NAMALWA (cell line): ENCODE measurements around the gene SLC39A11.

Source experiments
- DNase-seq: peaks from one replicate; pipeline ENCODE4 v3.0.0-alpha.2; 2015; ENCODE audit warnings: low spot score

SLC39A11 gene

DNA sequence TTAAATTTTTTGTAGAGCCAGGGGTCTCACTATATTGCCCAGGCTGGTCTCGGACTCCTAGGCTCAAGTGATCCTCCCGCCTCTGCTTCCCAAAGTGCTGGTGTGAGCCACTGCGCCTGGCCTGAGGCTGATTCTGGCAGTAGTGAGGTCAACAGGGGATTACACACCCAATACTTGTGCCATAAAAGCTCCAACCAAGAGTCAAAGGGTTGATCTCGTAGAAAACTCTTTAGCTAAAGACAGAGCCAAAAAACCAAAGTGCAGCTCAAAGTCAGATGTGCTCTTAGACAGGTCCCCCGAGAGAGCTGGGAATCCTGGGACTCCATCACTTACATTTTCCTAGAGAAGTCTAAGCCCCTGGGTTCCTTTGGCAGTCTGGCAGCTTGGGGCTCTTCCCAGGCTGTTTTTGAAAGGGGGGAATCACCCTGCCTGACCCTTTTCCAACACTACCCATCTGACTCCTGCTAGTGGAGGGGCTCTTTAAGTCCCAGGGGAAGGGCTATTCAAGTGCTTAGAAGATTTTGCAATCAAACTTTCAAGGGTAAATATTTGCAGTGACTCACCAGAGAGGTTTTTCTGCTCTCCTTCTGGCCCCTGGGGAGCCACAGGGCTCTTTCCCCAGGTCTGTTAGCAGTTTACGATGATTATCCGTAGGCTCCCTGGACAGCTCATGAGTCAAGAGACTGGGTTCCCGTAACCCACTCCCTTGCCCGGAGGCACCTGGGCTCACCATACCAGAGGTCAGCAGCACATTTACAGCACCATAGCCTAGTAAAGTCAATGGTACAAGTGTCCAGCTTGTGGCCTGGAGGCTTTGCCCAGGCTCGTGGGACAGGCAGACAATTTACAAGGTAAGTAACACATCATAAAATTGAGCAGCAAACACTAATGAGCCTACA, 408.7 kb downstream of the SLC39A11 start:
- no peak for DNase-seq

DNA sequence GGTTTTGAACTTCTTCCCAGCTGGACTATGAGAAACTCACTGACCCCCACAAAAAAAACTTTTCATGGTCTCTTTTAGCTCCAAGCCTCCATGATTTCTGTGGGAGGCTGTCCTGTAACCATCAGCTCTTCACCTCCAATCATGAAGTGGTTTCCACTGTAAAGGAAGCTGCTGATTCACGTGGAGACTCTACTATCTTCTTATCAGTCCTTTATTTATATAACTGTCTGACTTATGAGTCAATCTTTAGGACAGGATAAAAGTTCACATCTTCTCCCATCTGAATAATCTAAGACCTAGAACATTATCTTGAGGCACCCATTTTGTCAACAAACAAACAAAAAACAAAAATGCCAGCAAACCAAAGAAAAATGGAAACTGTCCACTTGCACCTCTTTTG, 409.9 kb downstream of the SLC39A11 start:
- DNase-seq, result no peak

DNA sequence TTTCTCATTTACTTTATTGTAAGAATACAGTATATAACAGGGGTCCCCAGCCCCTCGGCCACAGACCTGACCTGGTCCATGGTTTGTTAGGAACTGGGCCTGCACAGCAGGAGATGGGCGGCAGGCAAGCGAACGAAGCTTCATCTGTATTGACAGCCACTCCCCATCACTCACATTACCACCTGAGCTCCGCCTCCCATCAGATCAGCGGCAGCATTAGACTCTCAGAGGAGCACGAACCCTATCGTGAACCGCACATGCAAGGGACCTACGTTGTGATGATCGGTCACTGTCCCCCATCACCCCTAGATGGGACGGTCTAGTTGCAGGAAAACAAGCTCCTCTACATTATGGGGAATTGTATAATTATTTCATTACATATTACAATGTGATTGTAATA, 410.6 kb downstream of the SLC39A11 start:
- no peak for DNase-seq

DNA sequence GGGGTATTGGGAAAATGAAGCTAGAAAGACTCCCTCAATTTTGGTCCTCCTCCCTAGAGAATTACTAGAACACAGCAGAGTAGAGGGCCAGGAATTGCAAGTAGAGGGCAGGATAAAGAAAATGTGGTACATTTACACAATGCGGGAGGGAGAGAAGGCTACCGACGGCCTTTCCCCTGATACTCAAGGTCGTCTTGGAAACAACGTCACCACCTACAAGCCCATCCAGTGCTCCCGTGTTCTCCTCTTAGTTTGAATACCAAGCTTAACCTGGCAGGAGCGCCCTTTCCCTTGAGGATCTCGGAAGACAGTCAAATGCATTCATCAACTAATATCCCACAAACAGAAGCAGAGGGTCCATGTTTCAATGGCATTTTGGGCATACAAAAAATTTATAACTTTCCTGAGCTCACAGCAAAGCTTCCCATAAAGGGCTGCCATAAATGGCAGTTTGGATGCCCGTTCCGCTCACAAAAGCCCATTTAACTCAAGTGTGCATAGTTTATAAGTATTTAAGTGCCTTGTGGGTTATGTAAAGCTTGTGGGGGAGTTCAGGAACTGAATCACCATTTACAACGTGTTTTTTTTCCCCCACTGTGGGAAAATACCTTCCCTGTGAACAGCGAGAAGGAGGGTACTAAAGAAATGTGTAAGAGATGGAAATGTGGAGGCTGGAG, 414.6 kb downstream of the SLC39A11 start:
- no peak for DNase-seq

DNA sequence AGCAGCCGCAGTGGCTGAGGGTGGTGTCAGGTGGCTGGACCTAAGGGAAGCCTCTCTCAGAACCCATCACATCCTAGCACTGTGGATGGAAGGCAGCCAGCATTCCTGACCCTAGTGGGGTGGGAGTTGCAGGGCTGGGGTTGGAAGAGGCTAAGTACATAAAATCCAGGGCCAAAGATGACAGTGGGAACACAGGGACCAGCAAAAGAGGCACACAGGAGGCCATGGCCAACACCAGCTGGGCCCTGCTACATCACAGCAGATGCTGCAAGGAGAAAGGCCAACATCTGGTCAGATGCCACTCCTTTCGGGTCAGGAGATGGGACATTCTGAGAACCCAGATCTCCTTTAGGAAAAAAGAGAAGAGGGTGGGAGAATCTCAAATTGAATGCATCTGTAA, 415.4 kb downstream of the SLC39A11 start:
- no peak for DNase-seq

DNA sequence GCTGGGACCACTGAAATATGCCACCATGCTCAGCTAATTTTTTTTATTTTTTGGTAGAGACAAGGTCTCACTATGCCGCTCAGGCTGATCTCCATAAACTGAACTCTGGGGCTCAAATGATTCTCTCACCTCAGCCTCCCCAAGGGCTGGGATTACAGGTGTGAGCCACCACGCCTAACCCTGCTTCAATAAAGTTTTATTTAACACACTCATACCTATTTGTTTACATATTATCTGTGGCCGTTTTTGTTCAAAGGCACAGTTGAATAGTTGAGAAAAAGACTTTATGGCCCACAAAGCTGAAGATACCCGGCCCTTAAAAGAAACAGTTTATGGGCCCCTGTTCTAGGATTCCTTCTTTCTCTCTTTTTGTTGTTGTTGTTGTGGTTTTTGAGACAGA, 419.8 kb downstream of the SLC39A11 start:
- DNase-seq, result no peak

DNA sequence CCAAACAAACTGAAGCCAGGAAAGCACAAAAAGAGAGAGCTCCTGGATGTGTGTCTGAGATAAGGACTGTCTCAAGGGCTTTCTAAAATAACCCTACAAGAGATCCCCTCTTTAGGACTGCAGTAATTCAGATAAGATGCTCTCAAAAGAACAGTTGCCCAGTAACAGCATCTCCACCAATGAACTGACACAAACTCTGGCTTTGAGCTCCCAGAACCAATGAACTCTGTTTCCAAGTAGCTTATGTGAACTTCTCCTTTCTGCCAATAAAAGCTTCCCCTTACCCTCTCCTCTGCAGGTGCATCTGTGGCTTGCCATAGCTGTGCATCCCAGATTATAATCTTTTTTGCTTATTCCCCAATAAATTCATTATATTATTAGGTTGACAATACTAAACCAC, 421.5 kb downstream of the SLC39A11 start:
- DNase-seq, result peak; percentile 28

DNA sequence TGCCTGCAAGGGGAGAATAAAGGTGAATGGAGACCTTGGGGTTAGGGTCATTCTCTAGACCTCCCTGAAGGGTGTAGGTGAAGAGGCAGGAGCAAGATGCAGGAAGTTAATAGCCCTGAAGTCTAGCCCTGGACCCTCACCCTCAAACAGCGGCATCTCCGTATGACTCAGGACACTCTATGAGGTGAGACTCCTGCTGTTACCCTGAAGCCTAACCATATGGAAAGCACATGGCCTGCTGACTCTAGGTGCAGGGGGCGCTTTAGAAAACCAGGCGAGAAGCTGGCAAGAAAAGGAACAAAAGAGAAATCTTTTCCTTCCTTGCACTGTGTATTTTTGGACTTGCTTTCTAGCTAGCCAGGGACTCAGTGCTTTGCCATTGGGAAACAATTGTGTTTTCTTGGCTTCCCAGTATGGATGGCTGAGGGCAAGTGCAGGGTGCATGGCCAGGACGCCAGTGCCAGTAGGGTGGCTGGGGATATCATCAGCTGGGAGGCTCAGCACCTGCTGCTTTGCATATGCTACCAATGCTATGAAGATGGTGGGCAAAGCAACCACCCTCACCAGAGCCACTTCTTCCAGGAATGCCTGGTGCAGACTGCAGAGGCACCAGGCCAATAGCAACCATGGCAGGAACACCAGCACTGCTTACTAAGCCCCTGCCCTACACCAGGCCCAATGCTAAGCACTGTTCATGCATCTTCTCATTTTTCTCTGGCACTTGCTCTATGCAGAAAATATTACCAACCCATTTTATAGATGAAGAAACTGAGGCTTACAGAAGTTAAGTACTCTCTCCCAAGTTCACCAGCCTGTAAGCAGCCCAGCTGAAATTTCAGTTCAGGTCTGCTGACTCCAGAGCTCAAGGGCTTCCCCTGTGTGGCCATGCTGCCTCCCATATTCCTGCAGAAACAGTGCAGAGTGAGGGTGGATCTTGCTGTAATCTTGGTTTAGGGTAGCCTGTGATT, 425.1 kb downstream of the SLC39A11 start:
- DNase-seq, result no peak

DNA sequence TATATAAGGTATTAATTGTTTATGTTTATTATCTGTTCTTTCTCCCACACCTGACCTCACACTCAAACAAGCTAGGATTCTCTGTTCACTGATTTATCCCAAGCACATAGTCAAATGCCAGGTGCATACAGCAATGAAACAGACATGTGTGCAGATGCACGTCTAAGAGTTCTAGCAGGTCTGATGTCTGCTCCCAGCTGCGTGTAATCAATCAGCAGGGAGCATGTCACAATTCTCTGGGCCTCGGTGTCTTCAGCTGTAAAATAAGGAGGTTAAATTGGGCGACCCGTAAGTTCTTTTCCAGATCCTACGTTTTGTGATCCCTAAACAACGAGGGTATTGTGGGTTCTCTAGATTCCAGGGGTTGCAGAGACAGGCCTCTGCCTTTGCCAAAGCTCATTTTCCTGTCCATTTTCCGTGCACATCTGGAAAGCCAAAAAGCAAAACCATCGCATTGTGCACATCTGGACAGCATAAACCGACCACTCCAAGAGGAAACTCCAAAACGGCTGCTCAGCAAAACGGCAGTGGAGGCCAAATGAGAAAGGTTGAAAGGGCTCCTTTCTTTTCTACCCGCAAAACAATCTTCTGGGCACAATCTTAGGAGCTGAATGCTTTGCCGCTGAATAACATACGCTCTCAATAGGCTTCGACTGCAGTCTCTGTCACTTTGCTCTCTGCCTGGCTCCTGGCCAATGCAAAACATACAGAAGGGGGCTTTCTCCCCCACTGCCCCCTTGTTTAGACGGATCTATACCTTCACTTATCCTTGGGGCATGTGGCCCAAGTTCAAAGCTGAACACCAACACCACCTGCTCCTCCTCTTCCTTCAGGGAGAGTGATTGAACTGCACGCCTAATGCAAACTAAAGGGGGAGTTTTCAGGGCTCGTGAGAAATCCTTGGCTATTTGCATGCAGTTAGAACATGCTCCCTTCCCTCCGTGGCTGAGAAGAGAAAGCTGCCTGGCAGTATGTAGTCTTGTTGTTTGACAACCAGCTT, 426.3 kb downstream of the SLC39A11 start:
- peak; percentile 33 for DNase-seq

DNA sequence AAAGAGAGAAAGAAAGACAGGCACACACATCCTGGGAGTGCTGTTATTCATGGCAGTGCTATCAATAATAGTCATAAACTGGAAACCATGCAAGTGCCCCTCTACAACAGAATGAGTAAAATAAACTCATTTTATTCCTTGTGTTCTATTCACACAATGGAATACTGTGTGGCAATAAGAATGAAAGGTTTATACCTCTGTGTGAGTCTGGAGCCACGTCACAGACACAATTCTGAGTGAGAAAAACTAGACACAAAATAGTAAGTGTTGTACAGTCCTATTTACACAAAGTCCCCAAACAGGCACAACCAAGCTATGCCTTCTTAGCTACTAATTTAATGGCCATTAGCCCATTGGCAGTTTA, 429.7 kb downstream of the SLC39A11 start:
- no peak for DNase-seq

DNA sequence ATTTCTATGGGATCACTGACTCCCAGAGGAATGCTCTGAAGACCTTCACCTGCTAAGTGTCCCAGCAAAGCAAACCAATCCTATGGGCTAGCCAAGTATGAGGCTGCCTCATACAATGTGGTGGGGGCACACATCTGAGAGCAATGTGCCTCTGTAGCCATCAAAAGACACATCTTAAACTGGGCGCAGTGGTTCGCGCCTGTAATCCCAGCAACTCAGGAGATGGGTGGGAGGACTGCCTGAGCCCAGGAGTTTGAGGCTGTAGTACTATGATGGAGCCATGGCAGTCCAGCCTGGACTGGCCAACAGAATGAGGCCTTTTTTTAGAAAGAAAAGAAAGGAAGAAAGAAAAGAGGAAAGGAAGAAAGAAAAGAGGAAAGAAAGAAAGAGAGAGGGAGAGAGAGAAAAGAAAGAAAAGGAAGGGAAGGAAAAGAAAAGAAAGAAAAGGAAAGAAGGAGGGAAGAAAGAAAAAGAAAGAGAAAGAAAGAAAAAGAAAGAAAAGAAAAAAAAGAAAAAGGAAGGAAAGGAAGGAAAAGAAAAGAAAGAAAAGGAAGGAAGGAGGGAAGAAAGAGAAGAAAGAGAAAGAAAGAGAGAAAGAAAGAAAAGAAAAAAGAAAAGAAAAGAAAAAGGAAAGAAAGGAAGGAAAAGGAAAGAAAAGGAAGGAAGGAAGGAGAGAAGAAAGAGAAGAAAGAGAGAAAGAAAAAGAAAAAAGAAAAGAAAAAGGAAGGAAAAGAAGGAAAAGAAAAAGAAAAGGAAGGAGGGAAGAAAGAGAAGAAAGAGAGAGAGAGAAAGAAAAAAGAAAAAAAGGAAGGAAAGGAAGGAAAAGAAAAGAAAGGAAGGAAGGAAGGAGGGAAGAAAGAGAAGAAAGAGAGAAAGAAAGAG, 430.3 kb downstream of the SLC39A11 start:
- DNase-seq, result no peak

DNA sequence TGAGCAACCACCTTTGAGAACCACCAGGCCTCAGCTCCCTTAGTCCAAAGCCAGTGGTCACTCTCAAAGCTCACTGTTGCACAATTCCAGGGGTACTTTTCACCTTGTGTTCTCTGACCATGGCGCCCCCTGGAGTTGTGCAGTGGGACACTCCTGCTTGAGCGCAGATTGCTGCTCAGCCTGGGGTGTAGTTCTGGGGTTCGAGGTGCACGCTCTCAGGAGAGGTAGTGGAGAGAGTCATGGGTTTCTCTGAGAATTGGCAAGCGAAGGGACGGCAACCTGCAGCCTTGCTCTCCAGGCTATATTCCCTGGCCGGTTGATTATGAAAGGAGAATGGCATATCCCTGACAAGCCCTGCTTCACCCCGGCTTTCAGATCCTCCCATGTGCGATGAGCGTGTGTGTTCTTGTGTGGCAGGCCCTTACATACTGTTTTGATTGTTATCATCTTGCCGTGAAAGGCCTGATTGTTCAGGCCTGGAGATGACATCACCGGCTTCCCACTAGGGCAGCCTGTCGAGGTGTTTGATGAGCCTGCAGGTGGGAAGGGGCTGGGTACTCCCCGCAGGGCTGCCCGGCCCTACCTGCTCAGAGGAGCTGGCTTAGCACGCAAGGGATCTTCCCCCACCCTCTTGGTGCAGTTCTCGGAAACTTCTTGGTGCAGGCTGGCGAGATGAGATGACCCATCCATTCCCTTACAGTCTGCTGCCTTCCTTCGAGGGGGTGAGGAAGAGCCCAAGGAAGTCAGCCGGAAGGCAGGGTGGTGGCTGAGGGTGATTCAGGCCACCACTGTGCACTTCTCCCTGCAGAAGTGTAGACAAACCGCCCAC, 431.2 kb downstream of the SLC39A11 start:
- DNase-seq, result no peak

DNA sequence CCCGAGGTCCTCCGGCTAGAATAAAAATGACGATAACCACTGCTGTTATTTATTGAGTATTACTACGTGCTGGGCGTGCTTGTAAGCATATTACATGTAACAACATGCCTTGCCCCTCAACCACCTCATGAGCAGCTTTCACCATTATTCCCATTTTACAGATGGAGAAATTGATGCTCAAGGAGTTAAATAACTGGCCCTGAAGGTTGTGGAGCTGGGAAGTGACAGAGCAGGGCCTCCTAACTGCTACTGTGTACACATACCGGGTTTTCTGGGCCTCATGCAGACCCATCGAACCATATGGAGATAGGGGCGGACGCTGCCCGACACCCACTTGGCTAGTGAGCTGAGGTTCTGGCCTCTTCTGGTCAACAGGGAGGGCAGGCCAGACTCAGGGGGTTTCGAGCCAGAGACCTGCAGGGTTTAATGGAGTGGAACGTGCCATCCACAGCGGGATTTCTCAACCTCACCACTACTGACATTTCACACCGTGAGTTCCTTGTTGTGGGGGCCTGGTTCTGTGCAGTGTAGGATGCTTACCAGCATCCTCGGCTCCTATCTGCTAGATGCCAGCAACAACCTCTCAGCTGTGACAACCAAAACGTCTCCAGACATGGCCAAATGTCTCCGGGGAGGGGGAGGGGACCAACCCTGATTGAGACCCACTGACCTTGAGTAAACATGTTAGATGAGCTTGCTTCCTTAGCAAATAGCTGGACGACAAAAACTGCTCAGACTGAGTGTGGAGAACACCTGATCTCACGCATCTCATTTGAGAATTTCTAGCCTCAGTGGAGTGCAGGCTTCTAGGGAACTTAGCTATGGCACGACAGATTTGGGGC, 432.0 kb downstream of the SLC39A11 start:
- no peak for DNase-seq

DNA sequence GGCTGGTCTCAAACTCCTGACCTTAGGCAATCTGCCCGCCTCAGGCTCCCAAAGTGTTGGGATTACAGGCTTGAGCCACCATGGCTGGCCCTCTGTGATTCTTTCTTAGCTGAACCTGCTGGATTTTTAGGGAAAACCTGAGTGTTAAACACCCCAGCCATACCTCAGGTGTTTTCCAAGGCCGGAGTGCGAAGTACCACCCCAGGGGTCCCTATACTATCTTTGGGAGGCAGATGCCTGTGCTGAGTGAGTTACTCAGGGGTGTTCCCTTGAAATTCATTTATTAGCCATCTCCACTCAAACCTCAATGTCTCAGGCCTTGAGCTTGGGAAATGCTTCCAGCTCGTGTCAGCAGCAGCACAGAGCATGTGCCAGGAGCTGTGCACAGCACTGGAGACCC, 432.7 kb downstream of the SLC39A11 start:
- no peak for DNase-seq

DNA sequence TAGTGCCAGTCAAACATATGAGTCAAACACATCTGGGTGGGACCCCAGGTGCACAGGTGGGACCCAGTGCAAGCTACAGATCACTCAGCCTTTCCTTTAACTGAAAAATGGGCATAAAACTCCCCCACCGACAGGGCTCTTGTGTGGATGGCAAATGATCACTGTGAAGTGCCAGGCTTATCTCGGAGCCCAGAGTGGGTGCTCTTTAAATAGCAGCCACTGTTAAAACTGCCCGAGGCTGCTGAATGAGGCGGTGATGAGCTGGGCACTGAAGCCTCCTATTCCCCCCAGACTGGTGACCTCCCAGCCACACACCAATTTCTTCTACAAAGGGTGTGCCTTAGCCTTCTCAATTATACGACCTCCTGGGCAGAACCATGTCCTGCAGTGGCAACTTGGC, 433.8 kb downstream of the SLC39A11 start:
- no peak for DNase-seq

DNA sequence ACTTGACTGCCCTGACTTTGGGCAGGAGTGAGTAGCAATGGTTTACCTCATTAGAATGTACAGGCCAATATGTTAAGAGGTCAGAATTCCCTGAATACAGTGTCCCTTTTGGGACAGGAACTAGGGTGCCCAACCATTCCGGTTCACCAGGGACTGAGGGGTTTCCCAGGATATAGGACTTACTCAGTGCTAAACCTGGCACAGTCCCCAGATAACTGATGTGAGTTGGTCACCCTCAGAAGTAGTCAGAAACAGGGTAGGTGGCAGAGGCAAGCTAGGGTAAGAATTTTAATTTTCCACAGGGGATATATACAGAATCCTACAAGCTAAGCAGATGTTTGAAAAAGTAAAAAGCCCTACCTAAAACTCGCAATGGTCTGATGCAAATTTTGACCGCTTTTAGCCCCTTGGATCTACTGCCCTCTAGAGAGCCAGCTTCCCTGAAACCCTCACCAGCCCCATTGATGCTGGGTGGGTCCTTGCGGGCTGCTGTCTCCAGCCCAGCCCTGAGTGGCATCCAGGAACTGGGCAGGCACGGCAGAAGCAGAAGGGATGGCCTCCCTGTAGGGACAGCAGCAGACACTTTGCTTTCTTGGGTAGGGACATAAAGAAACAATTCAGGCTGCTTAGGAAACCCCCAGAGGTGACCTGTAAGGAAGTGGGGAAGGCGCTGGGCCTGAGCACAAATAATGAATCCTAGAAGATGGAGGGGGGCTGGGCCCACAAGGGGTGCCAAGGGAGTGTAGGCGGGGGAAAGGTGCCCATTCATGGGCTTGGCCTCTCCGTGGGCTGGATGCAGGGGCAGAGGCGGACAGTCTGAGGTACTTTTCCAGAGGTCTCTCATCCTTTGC, 434.8 kb downstream of the SLC39A11 start:
- no peak for DNase-seq

DNA sequence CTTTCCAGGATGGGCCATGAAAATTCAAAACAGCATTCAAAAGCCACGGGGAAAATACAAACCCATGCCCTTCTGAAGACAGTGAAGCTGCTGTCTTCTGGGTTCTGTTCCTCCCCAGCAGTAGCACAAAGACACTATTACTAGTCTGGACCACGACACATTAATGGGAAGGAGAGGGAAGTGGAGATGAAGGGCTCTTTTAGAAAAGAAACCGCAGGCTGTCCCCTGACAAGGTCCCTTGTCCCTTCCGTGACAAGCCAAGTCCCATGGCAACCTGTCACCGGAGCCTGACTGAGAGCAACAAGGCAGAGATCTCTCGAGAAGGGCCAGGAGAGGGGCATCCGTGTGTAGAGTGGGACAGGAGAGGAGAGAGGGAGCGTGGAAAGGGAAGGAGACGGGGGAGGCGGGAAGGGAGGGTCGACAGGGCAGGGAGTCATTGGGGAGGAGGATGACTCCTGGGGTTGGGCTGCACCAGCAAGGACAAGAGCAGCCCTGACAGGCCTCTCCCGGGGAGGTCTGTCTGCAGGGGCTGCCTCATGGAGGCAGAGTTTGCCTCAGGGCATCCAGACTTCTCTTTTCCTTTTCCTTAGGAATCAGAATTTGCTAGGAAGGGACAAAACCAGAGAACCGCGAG, 436.2 kb downstream of the SLC39A11 start:
- no peak for DNase-seq
